ENCODE results near the gene TWF2.

TWF2 gene

GRCh38 chr3:52257911-52258310, 19.0 kb upstream of the TWF2 start:
- H3K4me3 ChIP-seq (ENCODE audit: low read length), result no peak overlapping the region
- DNase-seq (ENCODE audit: low read depth), result no peak
- no peak for TF ChIP-seq CTCF (IDR thresholded peaks at IDR 0.05; ENCODE audit: insufficient read depth, low read depth, low read length, missing control alignments)

- TF ChIP-seq CTCF (IDR thresholded peaks at IDR 0.05; ENCODE audit: insufficient read depth, low read depth, low read length, missing control alignments), result no peak
- no peak for DNase-seq (ENCODE audit: low read depth)
- no peak overlapping the region for H3K4me3 ChIP-seq (ENCODE audit: low read length)
Observed at GRCh38 chr3:52256622-52257021, 17.7 kb upstream of the TWF2 start.

- no peak for DNase-seq (ENCODE audit: low read depth)
- H3K4me3 ChIP-seq (ENCODE audit: low read length), result no peak overlapping the region
- TF ChIP-seq CTCF (IDR thresholded peaks at IDR 0.05; ENCODE audit: insufficient read depth, low read depth, low read length, missing control alignments), result no peak
Observed at GRCh38 chr3:52256159-52256558, 17.2 kb upstream of the TWF2 start.

- no peak for DNase-seq (ENCODE audit: low read depth)
- TF ChIP-seq CTCF (IDR thresholded peaks at IDR 0.05; ENCODE audit: insufficient read depth, low read depth, low read length, missing control alignments), result no peak
- no peak overlapping the region for H3K4me3 ChIP-seq (ENCODE audit: low read length)
Observed at GRCh38 chr3:52254608-52255007, 15.7 kb upstream of the TWF2 start.

- TF ChIP-seq CTCF (IDR thresholded peaks at IDR 0.05; ENCODE audit: insufficient read depth, low read depth, low read length, missing control alignments), result no peak
- peak; percentile 87 for DNase-seq (ENCODE audit: low read depth)
- H3K4me3 ChIP-seq (ENCODE audit: low read length), result no peak overlapping the region
Observed at GRCh38 chr3:52253314-52254304, 14.7 kb upstream of the TWF2 start.

GRCh38 chr3:52250122-52250521, 11.2 kb upstream of the TWF2 start:
- no peak for TF ChIP-seq CTCF (IDR thresholded peaks at IDR 0.05; ENCODE audit: insufficient read depth, low read depth, low read length, missing control alignments)
- DNase-seq (ENCODE audit: low read depth), result no peak
- H3K4me3 ChIP-seq (ENCODE audit: low read length), result no peak overlapping the region

Data from epithelial cell of esophagus (primary cell).